Upper lobe of right lung (tissue), 1 donor: ENCODE results near the gene HSPA2. TPM values are rescaled to one million over a fixed set of nuclear protein-coding genes. Genes with fewer than 3 reads are reported as not detected.

ENCODE experiments used
- ATAC-seq: fragments of 200-7000 bp; cut with Tn5 transposase; one replicate; pipeline ENCODE4 v1.9.1; 2020; ENCODE audit warnings: mild to moderate bottlenecking, moderate library complexity
- DNase-seq: peaks from one replicate; pipeline ENCODE4 v3.0.0-alpha.2; 2020
- H3K27ac ChIP-seq: fragments of 200-600 bp; one replicate; pipeline ENCODE4 v1.8.0; 2022
- H3K27me3 ChIP-seq: fragments of 200-600 bp; one replicate; pipeline ENCODE4 v1.8.0; 2022; ENCODE audit warnings: mild to moderate bottlenecking
- H3K36me3 ChIP-seq: fragments of 200-600 bp; one replicate; pipeline ENCODE4 v1.8.0; 2022
- H3K4me1 ChIP-seq: fragments of 200-600 bp; one replicate; pipeline ENCODE4 v1.8.0; 2022
- H3K4me3 ChIP-seq: fragments of 200-600 bp; one replicate; pipeline ENCODE4 v1.8.0; 2022; ENCODE audit warnings: mild to moderate bottlenecking
- H3K9me3 ChIP-seq: fragments of 200-600 bp; one replicate; pipeline ENCODE4 v1.8.0; 2022
- CTCF ChIP-seq: fragments of 200-600 bp; IDR thresholded peaks from one replicate; pipeline ENCODE4 v1.8.0; 2022; ENCODE audit warnings: antibody characterized with exemption
- intact Hi-C: fragments of 100-400 bp; cut with DNase I; formaldehyde crosslinking; loops from one replicate; pipeline ENCODE4 v1.11.0; 2022
- total RNA-seq: library from RNA; stranded (reverse); fragmentation: NEBNext Ultra II Directional; extraction: Animal tissue kit (Norgen Biotek cat#: 25700); gene quantifications from one replicate; pipeline ENCODE4 v1.2.1, GENCODE V29; 2021
- donor health status: DM: no; HTN: yes; CAD: no; lungs with severe emphysema.

HSPA2 gene
- total RNA-seq, 1 donor from 2014 or later = 13.5 TPM

- intact Hi-C loops = no loop called here
- no peak for TF ChIP-seq CTCF
- Histone ChIP-seq H3K4me1 (peaks cover 6% of the 10 kb centered on the region), H3K36me3 (no peaks in the 10 kb centered on the region), H3K4me3 (no peak overlapping the region), H3K27me3 (no peaks in the 10 kb centered on the region), H3K27ac (no peak overlapping the region), H3K9me3 (no peaks in the 10 kb centered on the region)
- DNase-seq (no peak), ATAC-seq (no peak)
Measured at GRCh38 chr14:64536488-64537245, 3.9 kb upstream of the HSPA2 start.

- intact Hi-C loops = no loop called here
- no peak overlapping the region for H3K27ac ChIP-seq
- no peaks in the 10 kb centered on the region for H3K9me3 ChIP-seq
- H3K36me3 ChIP-seq = no peaks in the 10 kb centered on the region
- H3K4me3 ChIP-seq = peak overlapping the region; percentile 79
- H3K4me1 ChIP-seq = peaks cover 6% of the 10 kb centered on the region
- ATAC-seq = no peak
- no peak for TF ChIP-seq CTCF
- DNase-seq = no peak
- no peaks in the 10 kb centered on the region for H3K27me3 ChIP-seq
Measured at GRCh38 chr14:64541261-64541971, 875 bp downstream of the HSPA2 start.

- H3K27ac ChIP-seq = no peak overlapping the region
- intact Hi-C loops = no loop called here
- H3K9me3 ChIP-seq = no peaks in the 10 kb centered on the region
- peak overlapping the region; percentile 79 for H3K4me3 ChIP-seq
- no peak for DNase-seq
- no peak for ATAC-seq
- no peaks in the 10 kb centered on the region for H3K27me3 ChIP-seq
- H3K4me1 ChIP-seq = peaks cover 6% of the 10 kb centered on the region
- H3K36me3 ChIP-seq = no peaks in the 10 kb centered on the region
- no peak for TF ChIP-seq CTCF
Measured at GRCh38 chr14:64541972-64542835, 1.7 kb downstream of the HSPA2 start.

- DNase-seq = no peak
- peak overlapping the region; percentile 79 for H3K4me3 ChIP-seq
- no peak for ATAC-seq
- H3K27ac ChIP-seq = no peak overlapping the region
- H3K27me3 ChIP-seq = no peaks in the 10 kb centered on the region
- peaks cover 6% of the 10 kb centered on the region for H3K4me1 ChIP-seq
- intact Hi-C loops = no loop called here
- TF ChIP-seq CTCF = no peak
- H3K9me3 ChIP-seq = no peaks in the 10 kb centered on the region
- H3K36me3 ChIP-seq = no peaks in the 10 kb centered on the region
Measured at GRCh38 chr14:64542836-64543201, 2.3 kb downstream of the HSPA2 start.

GRCh38 chr14:64544607-64545312, 4.2 kb downstream of the HSPA2 start:
- no peak for DNase-seq
- no peak for ATAC-seq
- Histone ChIP-seq H3K4me3 (no peak overlapping the region), H3K4me1 (peaks cover 13% of the 10 kb centered on the region), H3K27ac (no peak overlapping the region), H3K9me3 (no peaks in the 10 kb centered on the region), H3K36me3 (no peaks in the 10 kb centered on the region), H3K27me3 (no peaks in the 10 kb centered on the region)
- intact Hi-C loops = no loop called here
- TF ChIP-seq CTCF = no peak
